CD4-positive, alpha-beta T cell treated with Interleukin-15 for 4 hours (primary cell): Measurements from ENCODE around the gene UGP2.
"Not testable (repeated sequence)": the region's sequence is repeated elsewhere in the genome, so short reads cannot be mapped to it uniquely, and the experiment has no call there.

Source experiments
- DNase-seq: peaks from one replicate; pipeline ENCODE4 v3.0.0-alpha.2; 2020; ENCODE audit warnings: low spot score

UGP2 gene

DNA sequence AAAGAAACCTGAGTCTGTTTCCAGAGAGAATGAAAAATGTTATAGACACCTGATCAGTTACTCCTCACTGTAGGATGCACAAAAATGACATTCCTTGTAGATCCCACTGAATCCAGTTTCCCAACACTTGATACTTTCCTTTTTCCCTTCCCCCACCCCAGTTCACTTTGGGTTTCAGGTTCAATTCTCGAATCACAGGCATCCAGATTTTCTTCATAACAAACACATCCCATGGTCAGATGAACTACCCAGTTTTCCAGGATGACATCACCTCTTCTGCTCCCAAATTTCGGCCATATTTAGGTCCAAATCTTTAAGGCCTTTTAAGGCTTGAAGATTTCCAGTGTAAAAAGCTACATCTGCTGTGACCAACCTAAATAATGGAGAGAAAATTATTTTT lies 51.5 kb downstream of the UGP2 start:
- no peak for DNase-seq

DNA sequence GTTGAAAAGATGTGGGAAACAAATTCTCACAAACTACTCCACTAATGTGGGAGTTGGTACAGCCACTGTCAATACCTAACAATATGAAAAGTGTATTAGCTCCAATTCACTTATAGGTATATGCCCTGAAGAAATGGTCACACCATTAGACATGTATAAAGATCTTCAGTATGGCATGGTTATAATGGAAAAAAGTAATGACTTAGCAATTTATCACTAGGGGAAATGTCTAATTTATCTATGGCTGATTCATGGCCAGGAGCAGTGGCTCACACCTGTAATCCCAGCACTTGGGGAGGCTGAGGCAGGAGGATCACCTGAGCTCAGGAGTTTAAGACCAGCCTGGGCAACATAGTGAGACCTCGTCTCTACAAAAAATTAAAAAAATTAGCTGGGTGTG lies 52.5 kb downstream of the UGP2 start:
- no peak for DNase-seq

DNA sequence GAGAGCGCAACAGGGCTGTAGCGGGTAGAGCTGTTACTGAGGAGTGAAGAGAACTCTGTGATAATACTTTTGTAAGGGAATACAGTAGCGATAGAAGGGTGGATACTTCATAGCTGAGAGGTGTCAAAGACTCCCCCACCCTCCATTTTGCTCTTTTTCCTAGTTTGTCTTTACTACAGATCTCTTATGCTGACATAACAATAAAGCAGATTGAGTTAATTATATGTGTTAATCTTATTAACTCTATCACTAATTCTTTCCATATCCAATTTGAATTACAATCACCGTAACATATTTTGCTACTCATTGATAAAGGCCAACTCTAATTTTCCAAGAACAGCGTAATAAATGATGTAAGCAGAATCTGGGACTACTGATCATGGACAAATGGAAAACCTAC lies 57.1 kb downstream of the UGP2 start:
- DNase-seq = no peak

DNA sequence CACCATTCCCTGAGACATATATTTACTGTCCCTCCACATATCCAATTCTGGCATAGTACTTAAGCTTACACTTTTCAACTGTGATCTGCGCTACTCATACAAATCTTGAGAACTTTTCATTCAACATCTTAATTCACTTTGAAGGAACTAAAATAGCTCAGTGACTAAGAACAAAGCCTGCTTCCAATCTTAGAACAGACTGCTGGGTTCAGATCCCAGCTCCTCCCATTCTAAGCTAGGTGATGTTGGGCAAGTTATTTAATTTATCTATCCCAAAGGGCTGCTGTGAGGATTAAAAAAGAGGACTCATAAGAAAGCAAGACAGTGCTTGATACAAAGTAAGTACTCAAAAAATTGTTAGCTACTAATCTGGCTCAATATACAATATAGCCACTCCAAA lies 57.9 kb downstream of the UGP2 start:
- no peak for DNase-seq

DNA sequence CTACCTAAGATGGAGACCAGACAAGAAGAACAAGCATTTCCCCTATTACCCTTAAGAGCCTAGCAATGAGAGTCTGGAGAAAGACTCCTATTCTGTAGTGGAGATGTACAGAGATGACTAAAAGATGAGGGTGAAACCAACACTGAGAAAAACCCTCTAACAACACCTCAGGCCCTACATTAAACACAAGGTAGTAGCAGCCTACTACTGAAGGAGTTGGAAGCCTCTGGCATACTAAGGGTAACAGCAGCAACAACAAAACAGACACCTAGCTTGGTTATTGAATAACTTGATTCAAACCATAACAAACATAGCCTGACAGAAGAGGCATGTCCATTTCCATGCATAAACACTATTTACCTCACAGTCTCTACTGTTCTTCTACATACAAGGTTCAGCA lies 60.5 kb downstream of the UGP2 start:
- DNase-seq = no peak

DNA sequence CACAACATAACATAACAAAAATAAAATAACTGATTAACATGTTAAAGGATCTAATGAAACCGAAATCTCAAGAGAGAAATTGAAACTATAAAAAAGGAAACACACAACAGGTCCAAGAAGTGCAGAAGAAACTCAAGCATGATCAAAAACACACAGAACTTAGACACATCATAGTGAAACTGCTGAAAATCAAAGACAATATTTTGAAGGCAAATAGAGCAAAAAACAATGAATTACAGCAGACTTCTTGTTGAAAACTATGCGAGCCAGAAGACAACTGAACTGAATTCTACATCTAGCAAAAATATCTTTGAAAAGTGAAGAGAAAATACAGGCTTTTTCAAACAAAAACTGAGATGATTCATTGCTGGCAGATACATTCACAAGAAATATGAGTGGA lies 61.3 kb downstream of the UGP2 start:
- no peak for DNase-seq

DNA sequence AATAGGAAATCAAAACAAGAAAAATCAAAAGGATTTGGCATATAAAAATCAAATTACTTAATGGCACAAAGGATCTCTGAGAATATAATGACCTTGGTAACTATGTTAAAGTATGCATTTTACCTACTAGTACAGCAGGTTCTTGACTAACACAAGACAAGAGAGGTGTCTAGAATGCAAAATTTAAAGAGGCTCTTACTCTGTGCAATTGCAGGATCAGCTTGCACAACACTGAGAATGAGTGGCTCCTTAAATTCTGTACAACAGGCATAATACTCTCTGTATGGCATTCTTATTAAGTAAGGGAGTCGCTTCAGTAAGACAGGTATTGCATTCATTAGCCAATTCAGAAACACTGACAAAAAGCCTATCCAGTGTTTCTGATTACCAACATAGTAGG lies 72.6 kb downstream of the UGP2 start:
- DNase-seq = no peak

DNA sequence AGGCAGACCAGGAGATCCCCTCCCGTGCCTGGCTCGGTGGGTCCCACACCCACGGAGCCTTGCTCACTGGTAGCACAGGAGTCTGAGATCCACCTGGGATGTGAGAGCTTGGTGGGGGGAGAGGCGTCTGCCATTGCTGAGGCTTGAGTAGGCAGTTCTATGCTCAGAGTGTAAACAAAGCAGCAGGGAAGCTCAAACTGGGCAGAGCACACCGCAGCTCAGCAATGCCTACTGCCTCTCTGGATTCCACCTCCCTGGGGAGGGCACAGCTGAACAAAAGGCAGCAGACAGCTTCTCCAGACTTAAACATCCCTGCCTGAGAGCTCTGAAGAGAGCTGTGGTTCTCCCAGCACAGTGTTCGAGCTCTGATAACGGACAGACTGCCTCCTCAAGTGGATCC lies 85.1 kb downstream of the UGP2 start:
- no peak for DNase-seq

DNA sequence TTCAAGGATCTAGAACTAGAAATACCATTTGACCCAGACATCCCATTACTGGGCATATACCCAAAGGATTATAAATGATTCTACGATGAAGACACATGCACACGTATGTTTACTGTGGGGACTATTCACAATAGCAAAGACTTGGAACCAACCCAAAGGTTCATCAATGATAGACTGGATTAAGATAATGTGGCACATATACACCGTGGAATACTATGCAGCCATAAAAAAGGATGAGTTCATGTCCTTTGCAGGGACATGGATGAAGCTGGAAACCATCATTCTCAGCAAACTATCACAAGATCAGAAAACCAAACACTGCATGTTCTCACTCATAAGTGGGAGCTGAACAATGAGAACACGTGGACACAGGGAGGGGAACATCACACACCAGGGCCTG lies 90.4 kb downstream of the UGP2 start:
- not testable (repeated sequence) for DNase-seq
